HEK293 (cell line): ENCODE results near the gene RRP15.

ENCODE experiments used
- GLI2 ChIP-seq: fragments of 450-650 bp; formaldehyde crosslinking; IDR thresholded peaks from 2 replicates; pipeline ENCODE4; 2017; ENCODE audit warnings: missing biosample characterization, missing genetic modification characterization, low read depth, borderline replicate concordance
- REST ChIP-seq: fragments of 450-650 bp; formaldehyde crosslinking; IDR thresholded peaks from 2 replicates; pipeline ENCODE4 v1.5.1; 2016; ENCODE audit warnings: missing biosample characterization, missing genetic modification characterization
- ZNF114 ChIP-seq: fragments of 450-650 bp; formaldehyde crosslinking; IDR thresholded peaks from 2 replicates; pipeline ENCODE4 v1.5.0; 2017; ENCODE audit warnings: missing biosample characterization, missing genetic modification characterization
- ZNF449 ChIP-seq: fragments of 450-650 bp; formaldehyde crosslinking; IDR thresholded peaks from 2 replicates; pipeline ENCODE4 v1.5.1; 2017; ENCODE audit warnings: missing biosample characterization, mild to moderate bottlenecking, missing genetic modification characterization, moderate library complexity

- no peak for TF ChIP-seq GLI2 (tag by site-specific recombination)
- no peak for TF ChIP-seq REST (tag by site-specific recombination)
- no peak for TF ChIP-seq ZNF449
- TF ChIP-seq ZNF114 (tag by site-specific recombination), result no peak
Observed at GRCh38 chr1:218314316-218314715, 29.2 kb downstream of the RRP15 start.
